ENCODE data around the gene CRYGA.
A peak's percentile ranks its signal among the peaks of the same experiment; 100 is the strongest.

Gene CRYGA

GRCh38 chr2:208163489-208163888, at the start of gene CRYGA:
CRYGA (minus strand) TSS chr2:208163589; CDS start chr2:208163556, 33 bp downstream.
- DNase-seq: no peak

- no peak for DNase-seq
These were observed 47.5 kb upstream of the CRYGA start for GRCh38 chr2:208210688-208211451.

GRCh38 chr2:208208335-208209085, 45.1 kb upstream of the CRYGA start:
- DNase-seq: no peak

GRCh38 chr2:208207769-208208168, 44.4 kb upstream of the CRYGA start:
- no peak for DNase-seq

- no peak for DNase-seq
These were observed 40.8 kb upstream of the CRYGA start for GRCh38 chr2:208204166-208204565.

GRCh38 chr2:208195531-208195930, 32.1 kb upstream of the CRYGA start:
- DNase-seq: no peak

- no peak for DNase-seq
These were observed 29.3 kb upstream of the CRYGA start for GRCh38 chr2:208192611-208193236.

- no peak for DNase-seq
These were observed 26.6 kb upstream of the CRYGA start, which contains the start of gene C2orf80 for GRCh38 chr2:208189810-208190503. C2orf80 (minus strand) TSS chr2:208190030; CDS start chr2:208186986, 3,044 bp downstream.

GRCh38 chr2:208189069-208189809, 25.9 kb upstream of the CRYGA start:
- no peak for DNase-seq

GRCh38 chr2:208186893-208187292, 23.5 kb upstream of the CRYGA start:
- DNase-seq: no peak

GRCh38 chr2:208186465-208186864, 23.1 kb upstream of the CRYGA start:
- DNase-seq: no peak

GRCh38 chr2:208183972-208184705, 20.8 kb upstream of the CRYGA start:
- no peak for DNase-seq

- no peak for DNase-seq
These were observed 20.1 kb upstream of the CRYGA start for GRCh38 chr2:208183526-208183925.

GRCh38 chr2:208182835-208183234, 19.4 kb upstream of the CRYGA start:
- DNase-seq: no peak

GRCh38 chr2:208179028-208179609, 15.7 kb upstream of the CRYGA start:
- DNase-seq: peak; percentile 41

GRCh38 chr2:208175840-208176153, 12.4 kb upstream of the CRYGA start:
- no peak for DNase-seq

- peak; percentile 82 for DNase-seq
These were observed 11.9 kb upstream of the CRYGA start for GRCh38 chr2:208175069-208175839.

- no peak for DNase-seq
These were observed 10.8 kb upstream of the CRYGA start for GRCh38 chr2:208174144-208174543.

- no peak for DNase-seq
These were observed 8.7 kb upstream of the CRYGA start for GRCh38 chr2:208172125-208172524.

GRCh38 chr2:208164951-208165755, 1.8 kb upstream of the CRYGA start:
- DNase-seq: no peak

Measured in NCI-H510A treated with DMSO at 0.1 percent for 48 hours (cell line).